Measurements from ENCODE around the gene MT1F.
"Not testable (repeated sequence)": the region's sequence is repeated elsewhere in the genome, so short reads cannot be mapped to it uniquely, and the experiment has no call there.

Gene MT1F

DNA sequence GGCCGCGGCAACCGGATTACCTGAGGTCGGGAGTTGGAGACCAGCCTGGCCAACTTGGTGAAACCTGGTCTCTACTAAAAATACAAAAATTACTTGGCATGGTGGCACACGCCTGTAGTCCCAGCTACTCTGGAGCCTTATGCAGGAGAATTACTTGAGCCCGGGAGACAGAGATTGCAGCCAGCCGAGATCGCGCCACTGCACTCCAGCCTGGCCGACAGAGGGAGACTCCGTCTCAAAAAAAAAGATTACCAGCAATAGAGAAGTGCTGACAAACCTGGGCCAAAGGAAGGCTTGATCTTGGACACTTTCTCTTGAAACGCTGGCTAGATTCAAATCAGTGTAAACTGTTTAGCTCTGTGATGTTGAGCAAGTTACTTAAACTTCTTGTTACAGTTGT is 16.2 kb downstream of the MT1F start:
- no peak for DNase-seq

DNA sequence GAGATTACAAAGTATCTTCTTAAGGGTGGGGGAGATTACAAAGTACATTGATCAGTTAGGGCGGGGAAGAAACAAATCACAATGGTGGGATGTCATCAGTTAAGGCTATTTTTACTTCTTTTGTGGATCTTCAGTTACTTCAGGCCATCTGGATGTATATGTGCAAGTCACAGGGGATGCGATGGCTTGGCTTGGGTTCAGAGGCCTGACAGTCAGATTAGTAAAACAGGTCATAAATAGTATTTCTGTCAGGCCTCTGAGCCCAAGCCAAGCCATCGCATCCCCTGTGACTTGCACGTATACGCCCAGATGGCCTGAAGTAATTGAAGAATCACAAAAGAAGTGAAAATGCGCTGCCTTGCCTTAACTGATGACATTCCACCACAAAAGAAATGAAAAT is 16.8 kb downstream of the MT1F start:
- DNase-seq: not testable (repeated sequence)

GRCh38 chr16:56675685-56676210 is 18.0 kb downstream of the MT1F start:
- no peak for DNase-seq

DNA sequence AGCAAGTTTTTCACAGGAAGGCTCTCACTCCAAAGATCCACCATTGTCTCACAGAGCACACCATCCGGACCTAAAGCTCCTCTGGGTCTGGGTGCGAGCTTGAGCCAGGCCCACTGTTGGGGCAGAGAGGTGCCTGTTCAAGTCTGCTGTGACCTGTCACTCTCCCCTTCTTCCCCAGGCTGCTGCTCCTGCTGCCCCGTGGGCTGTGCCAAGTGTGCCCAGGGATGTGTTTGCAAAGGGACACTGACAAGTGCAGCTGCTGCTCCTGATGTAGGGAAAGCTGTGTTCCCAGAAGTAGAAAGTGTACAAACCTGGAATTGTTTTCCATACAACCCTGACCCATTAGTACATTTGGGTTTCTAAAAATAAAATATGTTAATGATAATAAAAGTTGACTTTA is 19.7 kb downstream of the MT1F start:
- no peak for DNase-seq

GRCh38 chr16:56679078-56679730 is 21.4 kb downstream of the MT1F start:
- DNase-seq: no peak

GRCh38 chr16:56679818-56680217 is 22.1 kb downstream of the MT1F start:
- DNase-seq: no peak

DNA sequence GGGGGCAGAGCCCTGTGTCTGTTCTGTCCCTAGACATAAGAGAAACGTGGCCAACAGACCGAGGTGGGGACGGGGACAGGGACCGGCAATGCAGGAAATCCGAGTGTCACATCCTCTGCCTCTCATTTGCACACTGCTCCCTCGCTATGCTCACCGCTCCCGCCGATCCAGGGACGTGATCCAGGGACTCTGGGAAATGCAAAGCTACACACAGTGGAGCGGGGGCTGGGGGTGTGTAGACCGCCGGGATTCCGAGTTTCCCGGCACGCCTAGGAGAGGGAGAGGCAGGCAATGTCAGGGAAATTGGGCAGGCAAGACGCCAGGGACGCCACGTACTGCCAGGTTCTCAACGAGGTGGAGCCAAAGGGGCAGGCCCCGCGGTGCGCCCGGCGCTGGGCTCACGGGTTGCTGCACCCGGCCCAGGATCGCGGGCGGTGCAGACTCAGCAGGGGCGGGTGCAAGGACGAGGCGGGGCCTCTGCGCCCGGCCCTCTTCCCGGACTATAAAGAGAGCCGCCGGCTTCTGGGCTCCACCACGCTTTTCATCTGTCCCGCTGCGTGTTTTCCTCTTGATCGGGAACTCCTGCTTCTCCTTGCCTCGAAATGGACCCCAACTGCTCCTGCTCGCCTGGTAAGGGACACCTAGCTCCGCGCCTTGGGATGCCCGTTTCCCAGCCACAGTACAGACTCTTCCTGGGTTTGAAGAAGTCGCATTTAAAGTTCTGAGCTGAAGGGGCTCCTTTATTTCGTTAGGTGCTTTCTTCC is 24.4 kb downstream of the MT1F start, which contains the start of gene MT1X:
Gene MT1X, plus strand, starts transcription at position 532 of the 764 bp plus-strand sequence. Its CDS starts 71 bp downstream, at position 603.
- DNase-seq: peak; percentile 72 to 84

GRCh38 chr16:56682703-56683397 is 25.1 kb downstream of the MT1F start:
- DNase-seq: no peak

DNA sequence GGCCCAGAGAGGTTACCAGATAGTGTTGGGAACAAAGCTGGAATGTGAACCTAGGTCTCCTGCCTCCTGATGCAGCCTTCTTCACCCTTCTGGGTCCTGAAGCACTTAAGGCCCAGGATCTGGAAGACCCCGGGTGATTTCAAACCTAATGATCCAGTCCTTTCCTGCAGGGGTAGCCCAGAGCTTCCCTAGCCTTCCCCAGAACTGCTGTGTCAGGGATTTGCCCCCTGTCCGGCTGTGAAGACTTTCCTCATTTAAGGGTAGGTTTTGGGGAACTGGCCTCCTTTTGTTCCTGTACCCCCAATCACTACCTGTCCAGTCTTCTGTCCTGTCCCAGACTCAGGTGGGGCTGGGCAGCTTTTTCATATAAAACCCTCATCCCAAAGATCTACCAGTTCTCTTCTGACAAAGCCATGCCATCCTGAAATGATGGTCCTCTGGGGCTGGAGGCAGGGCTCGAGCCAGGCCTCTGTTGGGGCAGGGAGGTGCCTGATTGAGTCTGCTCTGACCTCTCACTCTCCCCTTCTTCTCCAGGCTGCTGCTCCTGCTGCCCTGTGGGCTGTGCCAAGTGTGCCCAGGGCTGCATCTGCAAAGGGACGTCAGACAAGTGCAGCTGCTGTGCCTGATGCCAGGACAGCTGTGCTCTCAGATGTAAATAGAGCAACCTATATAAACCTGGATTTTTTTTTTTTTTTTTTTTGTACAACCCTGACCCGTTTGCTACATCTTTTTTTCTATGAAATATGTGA is 25.8 kb downstream of the MT1F start:
- no peak for DNase-seq

DNA sequence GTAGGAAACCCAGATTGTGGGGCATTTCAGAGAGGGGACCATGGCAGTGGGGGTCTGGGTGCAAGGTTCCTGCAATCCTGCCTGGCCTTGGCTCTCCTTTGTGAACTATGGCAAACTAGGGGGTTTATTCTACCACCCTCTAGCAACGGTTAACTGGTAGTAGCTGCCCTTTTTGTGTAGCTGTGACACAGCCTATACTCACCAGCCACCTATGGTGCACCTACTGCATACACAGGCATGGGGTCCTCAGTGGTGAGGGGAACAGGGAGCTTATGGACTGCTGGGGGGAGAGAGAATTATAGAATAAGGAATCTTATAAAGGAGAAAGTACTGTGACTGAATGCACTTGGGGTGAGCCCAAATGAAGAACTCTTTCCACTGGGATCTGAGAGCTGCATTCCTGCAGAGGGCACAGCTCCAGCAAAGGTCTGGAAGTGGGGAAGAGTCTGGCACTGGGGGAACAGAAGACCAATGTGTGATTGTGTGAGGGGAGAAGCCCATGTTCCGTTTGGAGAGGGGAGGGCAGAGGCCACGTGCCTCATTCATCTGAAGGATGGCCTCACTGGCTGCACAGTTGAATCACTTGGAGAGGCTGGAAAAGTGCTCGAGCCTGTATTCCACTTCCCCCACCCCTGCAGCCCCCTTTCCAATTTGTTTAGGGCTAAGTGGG is 26.6 kb downstream of the MT1F start:
- DNase-seq: no peak

GRCh38 chr16:56684926-56685590 is 27.3 kb downstream of the MT1F start:
- no peak for DNase-seq

DNA sequence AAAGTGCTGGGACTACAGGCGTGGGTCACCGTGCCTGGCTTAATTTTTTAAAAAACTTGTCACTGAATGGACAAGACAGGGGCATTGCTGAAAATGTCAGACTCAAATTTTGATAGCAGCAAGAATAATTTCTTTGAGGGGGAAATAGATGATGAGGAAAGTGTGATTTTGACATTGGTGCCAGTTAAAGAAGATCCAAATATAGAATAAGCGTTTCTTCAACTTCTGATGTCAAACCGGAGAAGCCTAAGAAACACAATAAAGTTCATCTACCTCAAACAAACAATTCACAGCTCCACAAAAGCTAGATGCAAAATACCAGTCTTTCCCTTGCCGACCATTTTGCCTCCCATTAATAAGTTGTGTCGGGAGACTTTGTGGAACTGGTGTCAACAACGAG is 29.0 kb downstream of the MT1F start:
- DNase-seq: no peak

DNA sequence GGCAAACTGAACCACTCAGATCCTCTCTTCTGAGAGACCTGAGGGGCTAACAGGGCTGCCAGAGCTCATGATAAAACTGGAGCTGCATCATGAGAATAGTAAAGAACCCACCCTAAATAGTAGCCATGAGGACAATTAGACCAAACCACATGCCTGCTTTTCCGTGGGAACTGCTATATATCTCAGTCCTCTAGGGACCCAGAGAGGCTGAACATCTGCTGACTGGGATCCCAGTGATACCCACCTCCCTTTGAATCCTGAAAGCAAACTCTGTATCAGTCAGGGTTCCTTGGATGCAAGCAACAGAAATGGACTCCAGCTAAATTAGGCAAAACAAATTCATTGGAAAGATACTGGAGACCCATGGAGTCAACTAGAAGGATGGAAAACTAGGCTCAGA is 31.0 kb downstream of the MT1F start:
- DNase-seq: no peak

DNA sequence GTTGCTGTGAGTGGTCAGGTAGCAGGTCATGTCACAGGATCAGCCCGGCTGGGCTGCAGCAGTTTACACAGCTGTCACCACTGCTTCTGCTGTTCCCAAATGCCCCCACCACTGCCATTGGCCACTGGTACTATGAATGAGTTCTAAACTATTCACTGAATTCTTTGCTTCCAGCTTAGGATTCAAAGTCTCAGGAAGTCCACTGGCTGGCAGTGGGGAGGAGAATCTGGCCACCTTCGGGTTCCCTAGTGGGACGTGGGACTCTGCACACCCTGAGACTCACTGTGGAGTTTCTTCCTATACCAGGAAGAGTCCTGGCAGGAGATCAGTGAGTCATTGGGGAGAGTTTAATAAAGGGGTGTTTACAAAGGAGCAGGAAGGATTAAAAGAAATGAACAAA is 31.4 kb downstream of the MT1F start:
- no peak for DNase-seq

DNA sequence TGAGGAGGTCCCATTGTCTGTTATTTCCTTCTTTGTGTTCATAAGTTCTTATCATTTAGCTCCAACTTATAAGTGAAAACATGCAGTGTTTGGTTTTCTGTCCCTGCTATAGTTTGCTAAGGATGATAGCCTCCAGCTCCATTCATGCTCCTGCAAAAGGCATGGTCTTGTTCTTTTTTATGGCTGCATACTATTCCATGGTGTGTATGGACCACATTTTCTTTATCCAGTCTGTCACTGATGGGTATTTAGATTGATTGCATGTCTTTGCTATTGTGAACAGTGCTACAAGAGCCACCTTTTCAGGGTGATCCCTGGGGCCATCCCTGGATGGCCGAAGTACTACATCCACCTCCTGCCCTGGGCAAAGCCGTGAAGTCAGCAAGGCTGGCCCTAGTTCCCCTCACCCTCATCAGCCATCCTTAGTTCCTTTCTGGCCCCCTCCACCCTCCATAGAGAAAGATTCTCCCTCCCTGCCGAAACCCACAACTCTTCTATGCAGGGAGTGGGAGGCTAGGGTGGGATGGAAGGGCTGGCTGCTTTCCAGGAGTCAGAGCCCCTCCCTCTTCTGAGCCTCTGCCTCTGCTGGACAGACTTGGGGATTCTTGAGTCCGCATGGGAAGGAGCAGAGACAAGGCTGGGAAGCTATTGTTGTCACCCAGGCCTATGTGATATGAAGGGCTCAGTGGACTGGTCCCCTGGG is 32.8 kb downstream of the MT1F start:
- no peak for DNase-seq

DNA sequence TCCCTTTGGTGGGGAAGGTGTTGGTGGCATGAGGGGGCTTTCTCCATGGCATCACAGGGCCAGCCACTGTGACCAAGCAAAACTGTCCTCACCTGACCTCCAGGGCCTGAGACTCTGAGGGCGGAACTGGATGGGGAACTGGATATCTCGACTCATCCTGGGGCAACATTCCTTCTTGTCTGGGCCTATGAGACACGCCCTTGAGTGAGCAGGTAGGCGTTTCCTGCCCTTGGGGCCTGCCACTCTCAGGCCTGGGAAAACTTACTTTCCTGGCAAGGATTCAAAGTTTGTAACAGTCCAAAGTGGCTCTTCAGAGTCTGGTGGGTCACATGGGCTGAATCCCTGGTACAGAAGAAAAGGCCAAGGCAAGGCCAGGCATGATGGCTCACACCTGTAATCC is 34.1 kb downstream of the MT1F start:
- no peak for DNase-seq

DNA sequence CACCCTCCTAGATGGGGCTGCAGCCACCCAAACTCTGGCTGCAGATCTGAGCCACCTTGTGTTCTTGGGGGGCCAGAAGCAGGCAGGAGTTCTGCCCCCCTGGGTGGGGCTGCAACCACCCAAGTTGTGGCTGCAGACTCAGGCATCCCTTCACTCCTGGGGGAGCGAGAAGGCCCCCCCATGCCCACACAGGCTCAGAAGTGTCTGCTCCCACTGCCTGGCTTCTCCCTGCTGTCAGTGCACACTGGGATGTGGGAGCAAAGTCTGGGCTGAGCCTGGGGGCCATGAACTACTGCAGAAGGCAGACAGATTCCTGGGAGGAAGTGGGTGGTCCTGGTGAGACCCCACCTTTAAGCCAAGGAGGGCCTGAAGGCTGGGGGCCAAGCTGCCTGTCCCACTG is 37.5 kb downstream of the MT1F start:
- no peak for DNase-seq

GRCh38 chr16:56697456-56698155 is 39.8 kb downstream of the MT1F start:
- no peak for DNase-seq

GRCh38 chr16:56700195-56700594 is 42.4 kb downstream of the MT1F start:
- DNase-seq: no peak

- no peak for DNase-seq
Measured at GRCh38 chr16:56700631-56701030, 42.9 kb downstream of the MT1F start.

- DNase-seq: no peak
Measured at GRCh38 chr16:56701534-56701933, 43.8 kb downstream of the MT1F start.
